ENCODE results near the gene GPC6. TPM values are rescaled to one million over a fixed set of nuclear protein-coding genes. Genes with fewer than 3 reads are reported as not detected.
A peak's percentile ranks its signal among the peaks of the same experiment; 100 is the strongest.

GPC6 gene
- polyA plus RNA-seq, 1 of the 3 experiments (the other 2 are of a cell fraction) = 6.7 TPM

GRCh38 chr13:94109715-94110374, 883.2 kb downstream of the GPC6 start:
- Histone ChIP-seq H3K9ac (no peak overlapping the region), H3K4me2 (no peak overlapping the region), H3K36me3 (replicated peaks in 1 of 2; ENCODE audit: control insufficient read depth in 1 of 2, insufficient read depth in 2 of 2, low read length in 1 of 2) (no peaks in the 10 kb centered on the region), H2AFZ (ENCODE audit: low read depth) (no peak overlapping the region), H3K27ac (ENCODE audit: low read depth in 2 of 2, low read length in 1 of 2) (no peak overlapping the region), H3K27me3 (ENCODE audit: insufficient read depth) (no peaks in the 10 kb centered on the region), H3K79me2 (ENCODE audit: insufficient read depth) (no peaks in the 10 kb centered on the region), H3F3A (replicated peaks; ENCODE audit: insufficient read depth) (peaks cover 5% of the 10 kb centered on the region), H3K4me1 (ENCODE audit: control insufficient read depth in 1 of 2, insufficient read depth in 2 of 2, low read depth in 1 of 2, low read length in 1 of 2) (peaks cover 0 to 7% of the 10 kb centered on the region in 2 experiments; a peak in 2 of 4 replicates), H3K4me3 (ENCODE audit: low read depth in 2 of 2, low read length in 1 of 2) (no peak overlapping the region), H3K9me3 (no peaks in the 10 kb centered on the region), H3K9me2 (no peaks in the 10 kb centered on the region), H4K20me1 (ENCODE audit: insufficient read depth) (no peaks in the 10 kb centered on the region)
- TF ChIP-seq YY1 (IDR thresholded peaks at IDR 0.05; ENCODE audit: low read depth) = no peak
- CTCF ChIA-PET = no interaction called here
- 52% methylated on average over 2 of the region's 2 CpGs for WGBS (ENCODE audit: low lambda C conversion rate)
- no peak for DNase-seq
- POLR2A ChIA-PET = no interaction called here

DNA sequence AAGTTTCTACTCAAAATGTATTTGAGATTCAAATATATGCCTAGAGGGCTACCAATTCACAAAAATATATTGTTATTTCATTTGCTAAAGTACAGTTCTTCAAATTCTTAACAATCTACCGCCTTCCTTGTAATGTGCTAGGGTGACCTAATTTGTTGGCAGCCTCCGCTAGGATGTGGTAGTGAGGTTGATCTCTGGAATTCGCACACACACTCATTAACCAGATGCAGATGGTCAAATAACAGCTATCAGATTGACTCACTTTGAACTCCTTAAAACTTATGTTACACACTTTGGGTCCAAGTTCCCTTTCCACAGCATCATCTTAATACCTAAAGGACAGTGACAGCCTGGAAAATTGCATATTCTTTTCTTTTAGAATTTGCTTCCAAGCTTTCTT, 885.6 kb downstream of the GPC6 start:
- Histone ChIP-seq H3K27ac (ENCODE audit: low read depth in 2 of 2, low read length in 1 of 2) (peak overlapping the region in 1 of 2 experiments; percentile 43; a peak in 2 of 4 replicates), H2AFZ (ENCODE audit: low read depth) (no peak overlapping the region), H3K9me2 (no peaks in the 10 kb centered on the region), H3F3A (replicated peaks; ENCODE audit: insufficient read depth) (peaks cover 5% of the 10 kb centered on the region), H3K9ac (no peak overlapping the region), H3K9me3 (no peaks in the 10 kb centered on the region), H3K27me3 (ENCODE audit: insufficient read depth) (no peaks in the 10 kb centered on the region), H3K36me3 (replicated peaks in 1 of 2; ENCODE audit: control insufficient read depth in 1 of 2, insufficient read depth in 2 of 2, low read length in 1 of 2) (no peaks in the 10 kb centered on the region), H4K20me1 (ENCODE audit: insufficient read depth) (no peaks in the 10 kb centered on the region), H3K79me2 (ENCODE audit: insufficient read depth) (no peaks in the 10 kb centered on the region), H3K4me2 (no peak overlapping the region), H3K4me1 (ENCODE audit: control insufficient read depth in 1 of 2, insufficient read depth in 2 of 2, low read depth in 1 of 2, low read length in 1 of 2) (peaks cover 0 to 7% of the 10 kb centered on the region in 2 experiments; a peak in 2 of 4 replicates), H3K4me3 (ENCODE audit: low read depth in 2 of 2, low read length in 1 of 2) (no peak overlapping the region)
- WGBS (ENCODE audit: low lambda C conversion rate) = 17% methylated on average over 3 of the region's 3 CpGs
- CTCF ChIA-PET = interaction anchor here (1.0 kb wide), 1 partner anchor 33 kb away, joined by 3 read pairs; no protein-coding TSS in a partner anchor
- POLR2A ChIA-PET = no interaction called here
- no peak for DNase-seq
- TF ChIP-seq TCF12 (IDR thresholded peaks at IDR 0.05) (peak; percentile 100), SMC3 (IDR thresholded peaks at IDR 0.05; ENCODE audit: low read depth, low read length) (no peak), PBX3 (IDR thresholded peaks at IDR 0.05) (peak; percentile 86), FOXJ3 (CRISPR knock-in tag; IDR thresholded peaks at IDR 0.05) (no peak), RXRA (IDR thresholded peaks at IDR 0.05; ENCODE audit: borderline replicate concordance, low read depth) (peak; percentile 89), MXI1 (IDR thresholded peaks at IDR 0.05; ENCODE audit: low read depth, low read length) (no peak), USF1 (IDR thresholded peaks at IDR 0.05; ENCODE audit: borderline replicate concordance, low read depth) (no peak), ELF1 (IDR thresholded peaks at IDR 0.05) (0 out of 2 replicates have a peak, but pooled peaks have one; percentile 30), REST (IDR thresholded peaks at IDR 0.05; ENCODE audit: low read depth, low read length) (0 out of 2 replicates have a peak, but pooled peaks have one; percentile 44), NRF1 (IDR thresholded peaks at IDR 0.05; ENCODE audit: low read depth, low read length) (no peak), RAD21 (IDR thresholded peaks at IDR 0.05; ENCODE audit: low read length) (no peak), TEAD4 (IDR thresholded peaks at IDR 0.05; ENCODE audit: borderline replicate concordance, insufficient read depth) (peak; percentile 96), FOSL2 (IDR thresholded peaks at IDR 0.05; ENCODE audit: borderline replicate concordance, low read depth) (peak; percentile 87), GABPA (IDR thresholded peaks at IDR 0.05; ENCODE audit: low read depth) (no peak; the same call in 1 of the 2 replicates), POLR2AphosphoS5 (IDR thresholded peaks at IDR 0.05; ENCODE audit: low read depth, low read length) (peak; percentile 88), MEF2A (IDR thresholded peaks at IDR 0.05; ENCODE audit: borderline replicate concordance, low read depth) (peak; percentile 42; the same call in 1 of the 2 replicates), EP300 (IDR thresholded peaks at IDR 0.05; ENCODE audit: borderline replicate concordance in 1 of 2, low read depth in 1 of 2, low read length in 1 of 2) (peak; percentile 60 to 98), RCOR1 (IDR thresholded peaks at IDR 0.05; ENCODE audit: low read length) (no peak), JUND (IDR thresholded peaks at IDR 0.05) (peak; percentile 94), EZH2phosphoT487 (IDR thresholded peaks at IDR 0.05; ENCODE audit: borderline replicate concordance, low read depth) (no peak), SIN3A (IDR thresholded peaks at IDR 0.05; ENCODE audit: borderline replicate concordance, low read depth, low read length) (0 out of 2 replicates have a peak, but pooled peaks have one; percentile 44)
- TF ChIP-seq, protein P1, sequence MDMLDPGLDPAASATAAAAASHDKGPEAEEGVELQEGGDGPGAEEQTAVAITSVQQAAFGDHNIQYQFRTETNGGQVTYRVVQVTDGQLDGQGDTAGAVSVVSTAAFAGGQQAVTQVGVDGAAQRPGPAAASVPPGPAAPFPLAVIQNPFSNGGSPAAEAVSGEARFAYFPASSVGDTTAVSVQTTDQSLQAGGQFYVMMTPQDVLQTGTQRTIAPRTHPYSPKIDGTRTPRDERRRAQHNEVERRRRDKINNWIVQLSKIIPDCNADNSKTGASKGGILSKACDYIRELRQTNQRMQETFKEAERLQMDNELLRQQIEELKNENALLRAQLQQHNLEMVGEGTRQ (IDR thresholded peaks at IDR 0.05; ENCODE audit: borderline replicate concordance, low read depth, low read length) = no peak
